Measurements from ENCODE around the gene SIM2.

SIM2 gene

GRCh38 chr21:36763305-36763704 is 64.4 kb downstream of the SIM2 start:
- no peak for DNase-seq (ENCODE audit: low read depth)

GRCh38 chr21:36765229-36765628 is 66.3 kb downstream of the SIM2 start:
- no peak for DNase-seq (ENCODE audit: low read depth)

- no peak for DNase-seq (ENCODE audit: low read depth)
These were observed 67.6 kb downstream of the SIM2 start for GRCh38 chr21:36766511-36766910.

- no peak for DNase-seq (ENCODE audit: low read depth)
These were observed 68.2 kb downstream of the SIM2 start for GRCh38 chr21:36767096-36767495.

GRCh38 chr21:36768496-36768895 is 69.6 kb downstream of the SIM2 start:
- no peak for DNase-seq (ENCODE audit: low read depth)

GRCh38 chr21:36769051-36769839 is 70.3 kb downstream of the SIM2 start:
- DNase-seq (ENCODE audit: low read depth): no peak

- peak; percentile 24 for DNase-seq (ENCODE audit: low read depth)
These were observed 74.2 kb downstream of the SIM2 start for GRCh38 chr21:36773117-36773516.

GRCh38 chr21:36773995-36774394 is 75.1 kb downstream of the SIM2 start:
- DNase-seq (ENCODE audit: low read depth): no peak

- DNase-seq (ENCODE audit: low read depth): no peak
These were observed 78.2 kb downstream of the SIM2 start for GRCh38 chr21:36776981-36777617.

- DNase-seq (ENCODE audit: low read depth): no peak
These were observed 81.9 kb downstream of the SIM2 start for GRCh38 chr21:36780861-36781260.

GRCh38 chr21:36783612-36784374 is 84.9 kb downstream of the SIM2 start:
- no peak for DNase-seq (ENCODE audit: low read depth)

GRCh38 chr21:36784947-36785346 is 86.0 kb downstream of the SIM2 start:
- DNase-seq (ENCODE audit: low read depth): no peak

GRCh38 chr21:36785615-36786014 is 86.7 kb downstream of the SIM2 start:
- DNase-seq (ENCODE audit: low read depth): no peak

- DNase-seq (ENCODE audit: low read depth): no peak
These were observed 87.3 kb downstream of the SIM2 start for GRCh38 chr21:36786186-36786585.

GRCh38 chr21:36788120-36788638 is 89.3 kb downstream of the SIM2 start:
- DNase-seq (ENCODE audit: low read depth): no peak

- no peak for DNase-seq (ENCODE audit: low read depth)
These were observed 91.7 kb downstream of the SIM2 start for GRCh38 chr21:36790616-36791015.

- DNase-seq (ENCODE audit: low read depth): no peak
These were observed 92.3 kb downstream of the SIM2 start for GRCh38 chr21:36791180-36791579.

- DNase-seq (ENCODE audit: low read depth): no peak
These were observed 93.0 kb downstream of the SIM2 start for GRCh38 chr21:36791695-36792470.

GRCh38 chr21:36792505-36792967 is 93.6 kb downstream of the SIM2 start:
- no peak for DNase-seq (ENCODE audit: low read depth)

- DNase-seq (ENCODE audit: low read depth): no peak
These were observed 97.2 kb downstream of the SIM2 start for GRCh38 chr21:36796070-36796469.

GRCh38 chr21:36798491-36798890 is 99.6 kb downstream of the SIM2 start:
- no peak for DNase-seq (ENCODE audit: low read depth)
